SW480 (cell line): ENCODE measurements around the gene CPXM1.
"Not testable (repeated sequence)": the region's sequence is repeated elsewhere in the genome, so short reads cannot be mapped to it uniquely, and the experiment has no call there.

Source experiments
- DNase-seq: peaks from one replicate; pipeline ENCODE4 v3.0.0-alpha.2; 2016; ENCODE audit warnings: low spot score

The CPXM1 gene

GRCh38 chr20:2799688-2800520 lies 523 bp downstream of the CPXM1 start:
- DNase-seq: no peak

GRCh38 chr20:2799271-2799670 lies 1.2 kb downstream of the CPXM1 start:
- no peak for DNase-seq

- peak; percentile 73 for DNase-seq
These were observed 1.6 kb downstream of the CPXM1 start for GRCh38 chr20:2798814-2799213.

- DNase-seq: no peak
These were observed 2.2 kb downstream of the CPXM1 start for GRCh38 chr20:2798095-2798805.

DNA sequence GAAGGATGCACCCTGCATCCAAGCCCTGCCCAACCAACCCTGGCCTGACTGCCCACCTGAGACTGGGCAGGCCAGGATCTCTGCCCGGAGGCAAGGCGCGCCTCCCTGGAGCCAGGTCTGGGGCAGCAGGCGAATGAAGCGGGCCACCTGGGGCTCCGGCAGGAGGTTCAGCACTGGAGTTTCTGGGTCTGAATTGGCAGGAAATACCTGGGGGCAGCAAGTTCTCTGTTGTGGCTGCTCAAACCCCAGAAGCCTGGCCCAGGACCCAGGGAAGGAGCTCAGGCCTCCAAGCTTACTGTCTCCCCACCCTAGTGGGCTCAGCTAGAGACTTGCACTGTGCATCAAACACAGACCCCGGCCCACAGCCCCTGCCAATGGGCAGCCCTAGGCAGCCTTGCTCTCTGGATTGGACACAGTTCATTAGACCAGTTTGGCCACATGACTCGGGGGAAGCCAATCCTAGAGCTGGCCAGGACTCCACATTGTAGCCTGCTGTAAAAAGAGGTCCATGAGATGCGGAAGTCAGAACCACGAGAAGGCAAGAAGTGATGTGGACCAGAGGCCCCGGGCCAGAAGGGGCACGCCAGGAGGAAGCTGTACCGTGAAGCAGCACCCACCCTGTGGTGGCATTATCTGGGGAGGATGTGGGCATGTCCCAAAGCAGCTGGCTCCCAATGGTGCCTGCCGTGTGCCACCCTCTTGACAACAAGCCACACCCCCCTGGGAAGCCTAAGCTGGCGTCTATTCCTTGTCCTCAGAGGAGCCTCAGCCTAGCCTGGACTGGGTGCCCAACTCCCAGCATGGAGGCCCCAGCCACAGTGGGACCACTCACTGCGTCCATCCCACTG lies 3.1 kb downstream of the CPXM1 start:
- no peak for DNase-seq

DNA sequence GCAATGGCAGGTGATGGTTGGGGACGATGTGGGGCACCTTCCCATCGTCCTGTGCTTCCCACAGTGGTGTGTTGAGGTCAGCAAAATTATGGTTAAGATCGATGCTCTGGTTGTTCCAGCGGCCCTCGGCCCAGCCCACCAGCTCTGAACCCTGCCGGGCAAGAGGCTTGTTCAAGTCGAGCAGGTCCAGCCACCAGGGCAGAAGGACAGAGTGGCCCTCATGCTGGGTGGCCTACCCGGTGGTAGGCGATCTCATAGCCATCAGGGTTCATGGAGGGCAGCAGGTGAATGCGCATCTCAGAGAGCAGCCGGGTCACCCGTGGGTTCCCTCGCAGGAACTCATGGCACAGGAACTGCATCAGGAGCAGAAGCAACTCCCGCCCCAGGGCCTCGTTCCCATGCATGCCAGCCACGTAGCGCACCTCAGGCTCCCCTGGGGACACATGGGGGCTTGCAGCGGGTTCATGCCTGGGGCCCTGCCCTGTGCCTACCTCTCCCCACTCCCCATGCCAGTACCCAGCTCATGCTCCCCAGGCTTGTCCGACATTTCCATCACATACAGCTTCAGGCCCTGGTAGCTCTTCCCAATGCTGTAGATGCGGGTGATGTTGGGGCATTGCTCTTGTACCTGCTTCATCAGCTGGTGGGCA lies 4.3 kb downstream of the CPXM1 start:
- DNase-seq: no peak

GRCh38 chr20:2795451-2795850 lies 5.0 kb downstream of the CPXM1 start:
- no peak for DNase-seq

- no peak for DNase-seq
These were observed 5.5 kb downstream of the CPXM1 start for GRCh38 chr20:2794866-2795447.

- no peak for DNase-seq
These were observed 6.2 kb downstream of the CPXM1 start for GRCh38 chr20:2794202-2794748.

- DNase-seq: no peak
These were observed 7.0 kb downstream of the CPXM1 start for GRCh38 chr20:2793471-2793870.

GRCh38 chr20:2783908-2784566 lies 16.4 kb downstream of the CPXM1 start:
- no peak for DNase-seq

DNA sequence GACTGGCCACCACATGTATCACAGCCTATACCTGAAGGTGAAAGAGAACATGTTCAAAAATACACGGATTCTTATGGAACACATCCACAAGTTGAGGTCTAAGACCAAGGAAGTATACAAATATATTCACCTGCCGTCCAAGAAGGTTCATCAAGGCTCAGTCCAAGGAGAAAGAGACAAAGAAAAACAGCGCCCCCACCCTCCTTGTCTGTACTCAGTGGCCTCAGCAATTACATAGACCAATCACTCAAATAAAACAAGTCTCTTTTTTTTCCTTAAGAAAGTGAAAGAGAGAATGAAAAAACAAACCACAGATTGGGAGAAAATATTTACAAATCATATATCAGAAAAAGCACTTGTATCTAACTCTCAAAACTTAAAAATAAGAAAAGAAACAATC lies 19.5 kb downstream of the CPXM1 start:
- no peak for DNase-seq

- no peak for DNase-seq
These were observed 21.7 kb downstream of the CPXM1 start for GRCh38 chr20:2778602-2779321.

GRCh38 chr20:2775139-2775538 lies 25.3 kb downstream of the CPXM1 start:
- no peak for DNase-seq

- no peak for DNase-seq
These were observed 26.6 kb downstream of the CPXM1 start for GRCh38 chr20:2773812-2774211.

DNA sequence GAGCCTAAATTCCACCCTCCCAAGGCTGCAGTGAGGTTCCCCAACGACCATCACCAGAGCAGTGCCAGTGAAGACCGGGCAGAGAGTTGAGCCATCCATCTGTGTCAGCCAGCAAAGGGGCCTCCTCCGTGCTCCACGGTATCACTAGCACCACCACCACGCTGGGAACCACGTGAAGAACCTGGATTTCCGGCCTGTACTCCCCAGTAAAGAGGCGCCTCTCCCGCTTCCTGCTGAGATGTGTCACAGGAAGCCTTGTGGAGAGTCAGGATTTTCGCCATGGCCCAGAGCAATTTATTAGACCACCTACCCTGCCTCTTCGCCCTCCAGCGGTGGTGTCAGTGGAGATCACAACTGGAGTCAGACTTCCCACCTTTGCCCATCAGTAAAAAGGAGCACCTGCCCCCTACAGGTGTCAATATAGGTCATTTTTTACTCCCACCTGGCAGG lies 28.8 kb downstream of the CPXM1 start:
- DNase-seq: no peak

GRCh38 chr20:2770091-2770490 lies 30.3 kb downstream of the CPXM1 start:
- DNase-seq: not testable (repeated sequence)

GRCh38 chr20:2768632-2769015 lies 31.8 kb downstream of the CPXM1 start:
- no peak for DNase-seq

- DNase-seq: no peak
These were observed 32.4 kb downstream of the CPXM1 start for GRCh38 chr20:2767768-2768631.
